HEK293T (cell line): ENCODE measurements around the gene FCGR3A.

Experiments
- CTCF ChIA-PET: fragments of 350-600 bp; formaldehyde crosslinking; extraction: SDS; loops from one replicate; lab custom pipeline; 2021; ENCODE audit warnings: antibody characterized with exemption, inconsistent platforms; lab: Yijun Ruan, JAX
- POLR2A ChIA-PET: fragments of 350-600 bp; formaldehyde crosslinking; extraction: SDS; loops from one replicate; lab custom pipeline; 2020; ENCODE audit warnings: antibody characterized with exemption, inconsistent platforms; lab: Yijun Ruan, JAX
- DNase-seq: peaks from one replicate; pipeline ENCODE4 v3.0.0; 2012; ENCODE audit warnings: mixed read lengths; ENCODE audit errors: extremely low spot score
- BHLHE40 ChIP-seq: fragments of 450-650 bp; IDR thresholded peaks from 2 replicates; pipeline ENCODE4 v1.6.1; 2016; ENCODE audit warnings: mild to moderate bottlenecking, moderate library complexity, borderline replicate concordance
- CTBP1 ChIP-seq: fragments of 450-650 bp; IDR thresholded peaks from 2 replicates; pipeline ENCODE4 v1.6.1; 2016; ENCODE audit warnings: borderline replicate concordance
- ELF4 ChIP-seq: fragments of 450-650 bp; IDR thresholded peaks from 2 replicates; pipeline ENCODE4 v1.6.1; 2017; ENCODE audit warnings: antibody characterized with exemption
- FOXA1 ChIP-seq: fragments of 450-650 bp; IDR thresholded peaks from 2 replicates; pipeline ENCODE4 v1.6.1; 2016; ENCODE audit warnings: mild to moderate bottlenecking
- FOXK2 ChIP-seq: fragments of 450-650 bp; IDR thresholded peaks from 2 replicates; pipeline ENCODE4 v1.6.1; 2016; ENCODE audit warnings: mild to moderate bottlenecking
- FOXM1 ChIP-seq: fragments of 450-650 bp; IDR thresholded peaks from 2 replicates; pipeline ENCODE4 v1.6.1; 2017; ENCODE audit warnings: mild to moderate bottlenecking, borderline replicate concordance
- HDGF ChIP-seq: fragments of 450-650 bp; IDR thresholded peaks from 2 replicates; pipeline ENCODE4 v1.6.1; 2017; ENCODE audit warnings: antibody characterized with exemption, borderline replicate concordance
- L3MBTL2 ChIP-seq: fragments of 450-650 bp; conservative IDR thresholded peaks from 2 replicates; pipeline ENCODE4 v1.6.1; 2016; ENCODE audit warnings: mild to moderate bottlenecking
- LEF1 ChIP-seq: fragments of 450-650 bp; IDR thresholded peaks from 2 replicates; pipeline ENCODE4 v1.6.1; 2017; ENCODE audit warnings: mild to moderate bottlenecking, borderline replicate concordance
- NFRKB ChIP-seq: fragments of 450-650 bp; IDR thresholded peaks from 2 replicates; pipeline ENCODE4 v1.6.1; 2016; ENCODE audit warnings: mild to moderate bottlenecking, moderate library complexity
- SP1 ChIP-seq: fragments of 450-650 bp; IDR thresholded peaks from 2 replicates; pipeline ENCODE4 v1.6.1; 2017
- SUZ12 ChIP-seq: fragments of 450-650 bp; IDR thresholded peaks from 2 replicates; pipeline ENCODE4 v1.6.1; 2016; ENCODE audit warnings: mild to moderate bottlenecking
- TARDBP ChIP-seq: fragments of 450-650 bp; IDR thresholded peaks from 2 replicates; pipeline ENCODE4 v1.6.1; 2016
- ZNF384 ChIP-seq: fragments of 450-650 bp; IDR thresholded peaks from 2 replicates; pipeline ENCODE4 v1.6.1; 2016
- TF ChIP-seq, protein P1 (sequence below): fragments of 450-650 bp; IDR thresholded peaks from 2 replicates; pipeline ENCODE4 v1.6.1; 2016

FCGR3A gene

DNA sequence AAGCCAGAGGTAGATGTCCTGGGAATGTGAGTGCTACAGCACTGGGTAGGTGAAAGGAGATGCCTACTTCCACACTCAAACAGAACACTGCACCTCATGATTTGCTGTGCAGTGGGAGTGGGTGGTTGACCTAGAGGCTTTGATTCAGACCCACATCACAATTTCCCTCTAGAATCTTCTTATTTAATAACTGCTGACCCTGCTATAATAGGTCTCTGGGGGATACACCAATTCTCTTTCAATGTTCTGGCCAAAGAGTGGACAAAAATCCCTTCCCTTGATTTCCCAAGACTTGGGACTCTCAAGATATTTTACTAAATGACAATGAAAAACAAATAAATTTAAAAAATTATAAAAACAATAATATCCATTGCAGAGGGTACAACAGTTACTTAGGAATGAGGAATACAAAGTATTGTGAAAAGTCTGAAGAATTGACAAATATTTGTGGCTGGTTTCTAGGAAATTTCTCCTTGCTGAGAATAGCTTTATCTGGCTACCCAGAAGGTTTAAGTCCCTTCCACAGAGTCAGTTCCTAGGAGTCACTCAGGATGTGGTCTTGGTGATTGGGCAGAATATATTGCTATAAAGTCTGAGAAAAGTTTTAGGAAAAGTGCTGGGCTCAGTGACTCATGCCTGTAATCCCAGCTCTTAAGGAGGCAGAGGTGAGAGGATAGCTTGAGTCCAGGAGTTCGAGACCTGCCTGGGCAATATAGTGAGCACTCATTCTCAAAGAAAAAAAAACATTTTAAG, 46.8 kb downstream of the FCGR3A start:
- POLR2A ChIA-PET, result no interaction called here
- CTCF ChIA-PET, result no interaction called here
- no peak for DNase-seq
- TF ChIP-seq ZNF384 (no peak), SP1 (no peak), CTBP1 (no peak), FOXA1 (no peak), L3MBTL2 (no peak), BHLHE40 (no peak)
- TF ChIP-seq, protein P1, sequence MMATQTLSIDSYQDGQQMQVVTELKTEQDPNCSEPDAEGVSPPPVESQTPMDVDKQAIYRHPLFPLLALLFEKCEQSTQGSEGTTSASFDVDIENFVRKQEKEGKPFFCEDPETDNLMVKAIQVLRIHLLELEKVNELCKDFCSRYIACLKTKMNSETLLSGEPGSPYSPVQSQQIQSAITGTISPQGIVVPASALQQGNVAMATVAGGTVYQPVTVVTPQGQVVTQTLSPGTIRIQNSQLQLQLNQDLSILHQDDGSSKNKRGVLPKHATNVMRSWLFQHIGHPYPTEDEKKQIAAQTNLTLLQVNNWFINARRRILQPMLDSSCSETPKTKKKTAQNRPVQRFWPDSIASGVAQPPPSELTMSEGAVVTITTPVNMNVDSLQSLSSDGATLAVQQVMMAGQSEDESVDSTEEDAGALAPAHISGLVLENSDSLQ, result no peak

DNA sequence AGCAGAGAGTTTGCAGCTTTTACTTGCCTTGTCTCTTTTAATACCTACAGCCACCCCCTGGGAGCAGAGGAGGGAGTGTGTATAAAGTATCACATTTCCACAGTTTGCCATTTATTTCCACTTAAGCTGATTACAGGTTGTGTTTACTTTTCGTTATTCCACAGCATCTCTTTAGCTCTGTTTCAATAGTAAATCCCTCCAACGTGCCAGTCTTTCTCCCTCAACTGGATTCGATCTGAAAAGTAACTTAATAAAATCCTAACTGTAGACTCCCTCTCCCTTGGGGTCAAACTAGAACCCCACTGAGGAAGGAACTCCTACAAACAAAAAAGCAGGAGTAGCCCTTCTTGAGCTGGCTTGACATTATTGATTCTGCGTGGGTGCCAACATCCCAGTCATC, 47.4 kb downstream of the FCGR3A start:
- ChIA-PET CTCF (no interaction called here), POLR2A (no interaction called here)
- no peak for DNase-seq
- TF ChIP-seq SUZ12 (no peak), ELF4 (no peak), FOXK2 (no peak), LEF1 (no peak), FOXA1 (no peak)
- TF ChIP-seq, protein P1, result no peak

DNA sequence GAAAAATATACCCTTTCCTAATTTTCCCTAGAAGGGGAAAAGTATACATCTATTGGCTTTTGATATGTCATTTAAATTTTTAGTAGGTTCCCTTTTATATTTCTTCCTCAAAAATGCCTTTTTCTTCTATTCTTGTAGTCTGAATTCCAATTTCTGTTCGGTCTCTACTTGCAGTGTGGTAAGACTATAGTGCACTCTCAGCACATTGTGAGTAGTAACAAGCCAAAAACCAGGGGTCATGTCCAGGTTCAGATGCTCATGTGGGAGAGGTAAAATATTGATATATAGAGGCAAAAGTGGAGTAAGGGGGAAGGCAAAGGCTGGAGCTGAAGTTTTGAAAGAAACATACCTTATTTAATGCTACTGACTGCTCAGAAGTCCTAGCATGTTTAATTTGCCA, 48.4 kb downstream of the FCGR3A start:
- TF ChIP-seq FOXA1 (no peak), FOXK2 (no peak), BHLHE40 (no peak), LEF1 (no peak), HDGF (no peak), SP1 (no peak), FOXM1 (no peak), L3MBTL2 (no peak), TARDBP (no peak), CTBP1 (no peak), SUZ12 (no peak), ELF4 (no peak)
- no peak for DNase-seq
- POLR2A ChIA-PET, result no interaction called here
- CTCF ChIA-PET, result interaction anchor here (0.7 kb wide), 1 partner anchor 12 kb away, joined by 3 read pairs; no protein-coding TSS in a partner anchor

DNA sequence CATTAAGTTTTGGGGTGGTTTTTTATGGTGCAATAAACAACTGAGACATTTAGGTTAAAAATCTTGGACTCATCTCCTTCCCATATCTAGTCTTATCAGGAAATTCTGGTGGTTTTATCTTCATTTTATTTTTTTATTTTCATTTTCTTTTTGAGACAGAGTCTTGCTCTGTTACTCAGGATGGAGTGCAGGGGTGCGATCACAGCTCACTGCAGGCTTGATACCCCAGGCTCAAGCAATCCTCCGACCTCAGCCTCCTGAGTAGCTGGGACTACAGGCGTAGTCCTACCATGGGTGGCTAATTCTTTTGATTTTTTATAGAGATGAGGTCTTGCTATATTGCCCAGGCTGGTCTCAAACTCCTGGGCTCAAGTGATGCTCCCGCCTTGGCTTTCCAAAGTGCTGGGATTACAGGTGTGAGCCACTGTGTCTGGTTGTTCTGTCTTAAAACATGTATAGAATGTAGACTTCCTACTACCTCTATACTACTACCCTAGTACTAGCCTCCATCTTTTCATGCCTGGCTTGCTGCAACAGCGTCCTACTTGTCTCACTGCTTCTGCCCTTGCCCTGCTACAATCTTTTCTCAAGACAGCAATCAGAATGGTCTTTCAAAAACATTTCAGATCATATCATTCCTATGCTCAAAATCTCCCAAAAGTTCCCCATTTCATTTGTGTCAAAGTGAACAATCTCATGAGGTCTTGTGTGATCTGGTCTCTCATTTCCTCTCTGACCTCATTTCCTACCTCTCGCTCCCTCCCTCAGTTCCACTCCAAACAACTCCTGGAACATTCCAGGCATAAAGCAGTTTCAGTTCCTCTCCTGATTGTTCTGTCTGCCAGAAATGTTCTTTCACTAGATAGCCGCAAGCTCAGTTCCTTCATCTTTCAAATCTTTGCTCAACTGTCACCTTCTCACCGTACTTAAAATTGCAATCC, 50.2 kb downstream of the FCGR3A start:
- no peak for TF ChIP-seq SP1
- TF ChIP-seq TARDBP, result no peak
- no peak for TF ChIP-seq ZNF384
- TF ChIP-seq L3MBTL2, result no peak
- no peak for TF ChIP-seq ELF4
- no peak for TF ChIP-seq CTBP1
- TF ChIP-seq, protein P1, result no peak
- no peak for TF ChIP-seq SUZ12
- TF ChIP-seq BHLHE40, result no peak
- no peak for TF ChIP-seq NFRKB
- TF ChIP-seq HDGF, result no peak
- TF ChIP-seq LEF1, result no peak
- no peak for TF ChIP-seq FOXK2
- no peak for TF ChIP-seq FOXA1
- no peak for DNase-seq
- POLR2A ChIA-PET, result no interaction called here
- CTCF ChIA-PET, result interaction anchor here (0.6 kb wide), 1 partner anchor 12 kb away, joined by 3 read pairs; no protein-coding TSS in a partner anchor

DNA sequence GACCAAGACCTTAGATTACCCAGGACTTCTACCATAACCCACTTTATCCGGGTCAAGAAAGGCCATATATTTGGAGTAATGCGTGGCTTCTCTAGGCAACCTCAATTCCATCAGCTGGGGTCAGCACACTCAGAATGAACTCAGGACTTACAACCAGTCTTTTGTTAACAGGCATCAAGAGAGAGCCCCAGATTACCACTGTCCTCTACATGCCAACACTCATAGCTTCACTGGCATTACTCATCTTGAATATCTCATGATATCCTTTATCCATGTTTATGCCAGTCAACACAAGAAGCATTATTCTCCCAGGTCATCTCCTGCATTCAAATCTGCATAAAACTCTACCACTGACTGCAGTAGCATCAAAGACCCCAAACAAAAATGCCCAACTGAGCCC, 51.0 kb downstream of the FCGR3A start:
- TF ChIP-seq, protein P1, result no peak
- TF ChIP-seq TARDBP (no peak), L3MBTL2 (no peak), LEF1 (no peak), NFRKB (no peak), BHLHE40 (no peak)
- CTCF ChIA-PET, result interaction anchor here (0.6 kb wide), 1 partner anchor 11 kb away, joined by 3 read pairs; no protein-coding TSS in a partner anchor

DNA sequence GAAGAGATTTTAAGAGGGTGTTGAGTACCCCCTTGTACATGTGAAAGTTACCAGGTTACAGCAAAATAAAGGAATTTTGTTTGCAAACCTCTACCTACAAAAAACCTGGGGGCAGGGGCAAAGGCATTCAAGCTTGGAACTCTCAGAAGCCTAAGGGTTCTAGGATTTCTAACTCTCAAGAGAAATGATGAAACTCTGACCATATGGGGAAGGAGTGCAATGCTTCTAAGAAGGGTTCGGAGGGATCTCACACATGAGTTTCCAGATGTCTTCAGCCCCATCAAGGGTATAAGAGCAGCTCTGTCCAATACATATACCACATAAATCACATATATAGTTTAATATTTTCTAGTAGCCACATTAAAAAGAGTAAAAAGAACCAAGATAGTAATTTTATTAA, 51.7 kb downstream of the FCGR3A start:
- CTCF ChIA-PET, result interaction anchor here (0.7 kb wide), 1 partner anchor 9 kb away, joined by 3 read pairs; no protein-coding TSS in a partner anchor
- TF ChIP-seq ELF4 (no peak), TARDBP (no peak), FOXK2 (no peak)
- POLR2A ChIA-PET, result no interaction called here
- DNase-seq, result no peak

More for the DNA sequence above, 51.0 kb downstream of the FCGR3A start:
- POLR2A ChIA-PET, result no interaction called here
- DNase-seq, result no peak
